Activated CD4-positive, CD25-positive, alpha-beta regulatory T cell treated with anti-CD3 and anti-CD28 coated beads, Interleukin-2, amount 50 U/mL, for 72 hours (primary cell): ENCODE measurements around the gene ADCY3.
A peak's percentile ranks its signal among the peaks of the same experiment; 100 is the strongest.

Experiments used
- DNase-seq: peaks from one replicate; pipeline ENCODE4 v3.0.0; 2021

ADCY3 gene

GRCh38 chr2:24827321-24828237, 92.5 kb downstream of the ADCY3 start:
- peak; percentile 60 for DNase-seq

GRCh38 chr2:24826773-24827145, 93.3 kb downstream of the ADCY3 start:
- DNase-seq: no peak

- DNase-seq: no peak
Measured at GRCh38 chr2:24825883-24826772, 93.9 kb downstream of the ADCY3 start.

GRCh38 chr2:24824966-24825882, 94.8 kb downstream of the ADCY3 start:
- peak; percentile 50 for DNase-seq

- no peak for DNase-seq
Measured at GRCh38 chr2:24824071-24824588, 95.9 kb downstream of the ADCY3 start.

- no peak for DNase-seq
Measured at GRCh38 chr2:24822049-24822706, 97.9 kb downstream of the ADCY3 start.

GRCh38 chr2:24821433-24821891, 98.6 kb downstream of the ADCY3 start:
- DNase-seq: no peak

GRCh38 chr2:24820598-24821432, 99.2 kb downstream of the ADCY3 start:
- no peak for DNase-seq

GRCh38 chr2:24820175-24820513, 99.9 kb downstream of the ADCY3 start:
- DNase-seq: no peak

- DNase-seq: no peak
Measured at GRCh38 chr2:24819442-24820174, 100.4 kb downstream of the ADCY3 start.

GRCh38 chr2:24818721-24819167, 101.3 kb downstream of the ADCY3 start:
- DNase-seq: no peak

- no peak for DNase-seq
Measured at GRCh38 chr2:24816884-24817283, 103.2 kb downstream of the ADCY3 start.

- no peak for DNase-seq
Measured at GRCh38 chr2:24816404-24816803, 103.6 kb downstream of the ADCY3 start.

GRCh38 chr2:24815171-24815570, 104.9 kb downstream of the ADCY3 start:
- no peak for DNase-seq

- DNase-seq: no peak
Measured at GRCh38 chr2:24814516-24814915, 105.5 kb downstream of the ADCY3 start.

- DNase-seq: no peak
Measured at GRCh38 chr2:24813691-24814137, 106.3 kb downstream of the ADCY3 start.

- DNase-seq: no peak
Measured at GRCh38 chr2:24809316-24810007, 110.6 kb downstream of the ADCY3 start.

- DNase-seq: no peak
Measured at GRCh38 chr2:24806661-24807036, 113.4 kb downstream of the ADCY3 start.
